HFF-Myc (cell line): ENCODE data around the gene BBS1.

Experiments
- DNase-seq: peaks from one replicate; pipeline ENCODE4 v3.0.0-alpha.2; 2011; ENCODE audit warnings: low read depth; ENCODE audit errors: extremely low read depth
- H3K4me3 ChIP-seq: replicated peaks from 2 replicates; pipeline ENCODE4 v1.5.1; 2011; ENCODE audit warnings: low read depth, mild to moderate bottlenecking, control low read depth, low read length
- CTCF ChIP-seq: IDR thresholded peaks from 2 replicates; pipeline ENCODE4 v1.5.1; 2012; ENCODE audit warnings: mild to moderate bottlenecking, low read depth, low read length, control low read depth; ENCODE audit errors: missing control alignments

Gene BBS1

GRCh38 chr11:66510990-66511339 is 530 bp downstream of the BBS1 start:
- H3K4me3 ChIP-seq = peak overlapping the region; percentile 81
- no peak for TF ChIP-seq CTCF
- DNase-seq = no peak

GRCh38 chr11:66523611-66524010 is 13.2 kb downstream of the BBS1 start:
- TF ChIP-seq CTCF = no peak
- H3K4me3 ChIP-seq = no peak overlapping the region
- no peak for DNase-seq

- DNase-seq = no peak
- H3K4me3 ChIP-seq = no peak overlapping the region
- no peak for TF ChIP-seq CTCF
These were observed 14.0 kb downstream of the BBS1 start for GRCh38 chr11:66524304-66525040.

- TF ChIP-seq CTCF = no peak
- H3K4me3 ChIP-seq = no peak overlapping the region
- no peak for DNase-seq
These were observed 18.6 kb downstream of the BBS1 start for GRCh38 chr11:66529069-66529468.

- no peak for DNase-seq
- no peak overlapping the region for H3K4me3 ChIP-seq
- no peak for TF ChIP-seq CTCF
These were observed 19.2 kb downstream of the BBS1 start for GRCh38 chr11:66529655-66530054.

GRCh38 chr11:66530927-66531709 is 20.7 kb downstream of the BBS1 start:
- TF ChIP-seq CTCF = no peak
- H3K4me3 ChIP-seq = no peak overlapping the region
- DNase-seq = no peak
